GF-D8 (cell line): ENCODE results near the gene CRTAC1.

ENCODE experiments used
- DNase-seq: peaks from one replicate; lab custom pipeline; 2025; lab: John Stamatoyannopoulos, UW

CRTAC1 gene

DNA sequence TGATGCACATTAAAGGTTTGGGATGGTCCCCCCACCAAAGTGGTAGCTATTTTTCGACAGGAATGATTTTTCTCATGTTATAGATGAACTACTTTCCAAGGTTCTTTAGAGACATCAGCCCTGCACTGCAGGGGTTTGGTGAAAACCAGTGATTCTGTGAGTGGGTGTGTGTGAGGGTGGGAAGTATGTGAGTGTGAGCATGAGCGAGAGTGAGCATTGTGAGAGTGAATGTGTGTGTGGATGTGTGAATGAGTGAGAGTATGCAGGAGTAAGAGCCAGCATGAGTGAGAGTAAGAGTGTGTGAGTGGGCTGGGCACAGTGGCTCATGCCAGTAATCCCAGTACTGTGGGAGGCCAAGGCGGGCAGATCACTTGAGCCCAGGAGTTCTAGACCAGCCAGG lies 105.7 kb downstream of the CRTAC1 start:
- no peak for DNase-seq

DNA sequence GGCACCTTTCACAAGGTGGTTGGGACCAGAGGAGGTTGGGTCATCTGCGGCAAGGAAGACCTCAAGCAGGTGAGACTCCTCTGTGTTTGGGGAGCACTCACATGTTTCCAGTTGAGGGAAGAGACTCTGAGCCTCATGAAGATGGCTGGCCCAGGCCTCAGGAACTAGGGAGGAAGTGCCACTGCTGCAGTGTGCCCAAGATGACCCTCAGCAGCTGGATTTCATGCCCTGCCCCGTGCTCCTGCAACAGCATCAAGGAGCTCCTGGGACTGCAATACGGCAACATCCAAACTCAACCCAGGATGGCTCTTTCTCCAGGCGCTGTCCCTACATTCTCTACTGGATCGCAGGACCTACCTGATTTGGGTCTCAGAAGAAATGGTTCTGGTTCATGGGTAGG lies 106.9 kb downstream of the CRTAC1 start:
- no peak for DNase-seq

DNA sequence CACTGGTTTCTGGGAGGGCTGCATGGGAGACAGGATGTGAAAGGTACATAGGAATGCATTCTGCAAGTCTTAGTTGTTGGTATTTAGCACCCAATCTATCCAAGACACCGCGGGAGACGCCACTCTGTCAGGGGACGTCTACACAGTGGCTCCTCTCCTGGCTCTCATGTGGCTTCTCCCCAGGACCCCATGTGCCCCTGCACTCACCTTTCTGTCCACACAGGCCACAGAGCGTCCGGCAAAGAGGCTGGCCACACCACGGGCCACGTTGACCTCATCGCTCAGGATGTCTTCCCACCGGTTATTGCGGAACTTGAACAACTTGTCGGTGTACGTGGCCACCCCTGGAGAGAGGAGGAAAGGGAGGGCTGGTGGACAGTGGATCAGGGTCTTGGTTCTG lies 107.4 kb downstream of the CRTAC1 start:
- DNase-seq: no peak

DNA sequence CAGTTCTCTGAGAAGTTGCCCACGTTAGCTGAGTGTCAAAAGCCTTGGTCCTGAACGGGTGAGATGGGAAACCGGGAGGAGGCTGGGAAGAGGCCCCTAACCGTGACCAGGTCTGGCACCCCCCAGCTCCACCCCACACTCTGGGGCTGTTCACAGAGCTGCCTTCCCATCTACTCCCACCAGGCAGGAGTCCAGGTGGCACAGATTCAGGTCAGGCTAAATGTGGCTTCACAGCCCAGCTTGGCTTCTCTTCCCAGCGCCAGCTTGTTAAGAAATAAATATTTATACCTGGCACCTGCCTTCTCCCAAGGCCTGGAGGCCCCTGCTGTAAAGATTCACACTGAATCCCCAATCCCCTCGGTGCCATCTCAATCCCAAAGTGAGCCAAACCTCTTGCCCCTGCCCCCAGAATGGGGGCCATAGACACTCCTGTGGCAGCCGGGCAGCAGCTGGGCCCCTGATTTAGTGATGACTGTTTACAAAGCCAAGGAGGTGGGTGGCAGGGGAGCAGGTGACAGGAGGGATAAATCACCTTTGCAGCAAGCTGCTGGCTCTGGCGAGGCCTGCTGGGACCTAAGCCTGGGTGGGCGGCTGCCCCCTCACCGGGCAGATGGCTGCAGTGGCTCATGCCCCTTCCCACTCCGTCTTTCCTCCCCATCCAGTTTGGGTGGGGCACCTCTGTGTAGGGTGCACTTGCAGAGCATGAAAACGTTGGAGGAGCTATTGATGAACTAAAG lies 108.2 kb downstream of the CRTAC1 start:
- no peak for DNase-seq

DNA sequence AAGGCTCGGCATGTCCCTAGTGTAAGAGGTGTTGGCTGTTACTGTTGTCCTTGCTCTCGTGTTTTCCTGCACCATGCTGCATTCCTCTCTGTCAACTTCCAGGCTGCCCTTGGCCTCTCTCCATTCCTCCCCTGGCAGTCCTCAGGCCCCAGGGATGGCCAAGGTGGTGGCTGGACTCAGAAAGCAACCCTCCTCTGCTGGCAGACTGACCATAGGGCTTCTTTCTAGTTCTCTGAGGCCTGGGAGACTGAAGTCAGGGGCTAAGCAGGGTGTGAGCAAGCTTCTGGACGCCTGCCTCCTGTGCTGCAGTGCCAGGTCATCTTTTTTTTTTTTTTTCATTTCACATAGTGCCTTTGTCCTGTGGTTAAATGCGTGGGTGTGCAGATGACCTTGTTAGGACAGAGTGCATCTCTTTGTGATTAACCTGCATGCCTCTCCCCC lies 108.8 kb downstream of the CRTAC1 start:
- DNase-seq: no peak

DNA sequence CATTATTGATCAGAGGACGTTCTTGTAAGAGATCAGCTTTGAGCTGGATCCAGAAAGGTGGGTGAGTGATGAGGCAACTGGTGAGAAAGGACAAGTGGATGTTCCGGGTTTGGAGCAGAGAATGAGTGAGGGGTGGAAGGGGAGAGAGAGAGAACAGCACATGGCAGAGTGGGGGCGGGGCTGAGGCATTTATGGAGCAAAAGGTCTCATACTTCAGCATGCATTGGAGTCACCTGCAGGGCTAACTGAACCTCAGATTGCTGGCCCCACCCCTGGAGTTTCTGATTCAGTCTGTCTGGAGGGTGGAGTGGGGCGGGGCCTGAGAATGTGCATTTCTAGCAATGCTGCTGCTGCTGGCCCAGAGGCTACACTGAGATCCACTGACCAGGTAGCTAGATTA lies 109.6 kb downstream of the CRTAC1 start:
- no peak for DNase-seq

DNA sequence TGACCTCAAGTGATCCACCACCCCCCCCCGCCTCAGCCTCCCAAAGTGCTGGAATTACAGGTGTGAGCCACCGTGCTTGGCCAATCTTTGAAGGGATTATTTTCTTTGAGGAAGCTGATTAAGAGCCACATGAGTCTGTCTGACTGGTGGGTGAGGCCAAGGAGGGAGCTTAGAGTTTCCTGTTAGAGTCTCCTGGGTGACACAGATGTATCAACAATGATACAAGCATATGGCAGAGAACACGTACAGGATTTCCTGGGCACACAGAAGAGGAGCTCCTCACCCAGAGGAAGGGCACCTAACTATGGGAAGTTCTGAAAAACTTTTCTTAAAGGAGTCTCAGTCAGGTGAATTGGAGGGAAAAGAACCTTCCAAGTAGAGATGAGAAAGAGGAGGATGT lies 111.4 kb downstream of the CRTAC1 start:
- no peak for DNase-seq

DNA sequence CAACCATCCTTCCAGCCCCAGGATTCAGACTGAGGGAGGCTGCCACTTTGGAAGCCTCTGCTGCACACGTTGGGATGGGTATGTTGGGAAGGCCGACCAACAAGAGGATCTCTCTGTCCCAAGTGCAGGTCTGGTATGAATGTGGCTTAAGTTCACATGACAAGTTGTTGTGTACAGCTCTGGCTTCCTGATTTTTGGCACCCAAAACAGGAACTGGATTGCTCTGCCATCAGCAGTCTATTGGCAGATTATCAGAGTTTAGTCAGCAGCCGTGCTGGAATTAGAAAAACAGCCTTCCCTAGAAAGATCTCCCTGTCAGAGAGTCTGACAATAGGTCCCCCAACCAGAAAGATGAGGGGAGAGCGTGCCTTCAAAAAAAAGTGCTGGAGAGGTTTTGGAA lies 113.8 kb downstream of the CRTAC1 start:
- DNase-seq: no peak

DNA sequence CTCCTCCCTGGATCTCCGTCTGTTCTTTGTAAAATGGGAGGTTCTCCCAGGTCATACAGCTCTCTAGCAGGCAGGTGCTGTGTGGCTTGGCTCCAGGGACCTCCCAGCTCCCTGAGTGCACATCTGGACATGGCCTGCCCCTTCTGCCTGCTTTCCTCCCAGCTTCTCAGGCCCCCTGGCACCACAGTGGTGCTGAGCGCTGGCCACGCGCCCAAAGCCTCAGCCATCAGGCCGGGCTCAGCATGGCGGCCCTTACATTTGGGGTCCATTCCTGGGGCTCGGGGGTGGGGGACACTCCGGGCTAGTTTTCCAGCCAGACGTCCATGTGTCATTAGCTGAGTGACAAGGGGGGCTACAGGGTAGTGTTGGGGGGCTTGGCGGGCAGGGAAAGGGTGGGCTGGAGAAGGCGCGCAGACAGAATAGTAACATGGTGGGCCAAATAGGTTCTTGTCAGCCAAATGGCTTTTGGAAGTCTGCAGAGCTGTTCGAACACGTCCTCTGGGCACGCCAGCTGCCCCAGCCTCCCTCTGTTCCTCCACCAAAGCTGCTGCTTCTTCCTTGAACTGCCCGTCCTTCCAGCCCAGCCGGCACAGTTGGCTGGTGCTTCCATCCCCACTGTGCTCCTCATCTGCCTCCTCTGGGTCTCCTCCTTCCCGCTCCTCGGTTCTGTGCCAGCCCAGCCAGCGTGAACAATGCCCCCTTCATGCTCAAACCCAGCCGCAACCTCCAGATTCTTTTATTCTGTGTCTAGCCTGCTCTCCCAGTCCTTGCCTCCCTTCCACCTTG lies 114.9 kb downstream of the CRTAC1 start:
- no peak for DNase-seq

DNA sequence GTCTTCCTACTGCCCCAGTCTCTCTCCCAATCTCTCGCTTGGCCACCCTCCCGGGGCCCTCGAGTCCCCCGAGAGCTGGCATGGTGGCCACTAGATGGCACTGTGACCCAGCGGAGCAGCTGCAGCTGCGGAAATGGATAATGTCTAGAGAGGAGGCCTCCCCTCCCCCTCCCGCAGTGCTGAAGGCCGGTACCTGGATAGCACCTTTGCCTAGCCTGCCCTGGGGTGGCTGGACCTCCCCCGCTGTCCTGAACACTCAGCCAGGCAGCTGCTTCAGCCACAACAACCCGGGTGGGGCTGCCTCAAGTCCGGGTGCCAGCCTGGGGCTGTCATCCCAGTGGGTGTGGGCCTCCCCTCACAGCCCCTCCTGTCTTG lies 115.6 kb downstream of the CRTAC1 start:
- DNase-seq: no peak

DNA sequence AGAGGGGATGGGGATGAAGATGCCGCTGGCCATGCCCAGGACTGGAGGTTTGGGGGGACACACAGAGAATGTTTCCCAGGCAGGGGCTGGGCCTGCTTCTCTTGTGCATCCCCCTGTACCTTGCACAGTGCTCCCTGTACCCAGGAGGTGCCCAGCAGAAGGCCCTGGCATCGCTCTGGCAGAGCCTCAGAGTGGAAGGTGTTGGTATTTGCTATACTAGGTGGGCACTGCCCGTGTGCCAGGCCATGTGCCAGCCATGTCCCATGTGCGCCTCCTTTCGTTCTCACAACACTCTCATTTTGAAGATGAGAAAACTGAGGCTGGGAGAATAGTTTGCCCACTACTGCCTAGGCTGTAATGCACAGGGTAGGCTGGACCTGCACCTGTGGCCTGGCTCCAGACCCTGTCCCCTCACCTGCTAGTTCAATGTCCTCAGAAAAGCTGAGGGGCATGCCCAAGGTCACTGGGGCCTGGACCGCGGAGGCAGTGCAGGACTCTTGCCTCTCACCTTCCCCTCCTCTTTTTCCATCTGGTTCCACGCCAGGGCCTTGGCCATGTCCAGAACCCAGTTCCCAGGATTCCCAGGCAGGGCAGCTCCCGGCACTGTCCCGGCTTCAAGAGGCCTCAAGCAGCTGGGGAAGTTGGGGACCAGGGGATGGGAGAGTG lies 116.1 kb downstream of the CRTAC1 start:
- DNase-seq: no peak

DNA sequence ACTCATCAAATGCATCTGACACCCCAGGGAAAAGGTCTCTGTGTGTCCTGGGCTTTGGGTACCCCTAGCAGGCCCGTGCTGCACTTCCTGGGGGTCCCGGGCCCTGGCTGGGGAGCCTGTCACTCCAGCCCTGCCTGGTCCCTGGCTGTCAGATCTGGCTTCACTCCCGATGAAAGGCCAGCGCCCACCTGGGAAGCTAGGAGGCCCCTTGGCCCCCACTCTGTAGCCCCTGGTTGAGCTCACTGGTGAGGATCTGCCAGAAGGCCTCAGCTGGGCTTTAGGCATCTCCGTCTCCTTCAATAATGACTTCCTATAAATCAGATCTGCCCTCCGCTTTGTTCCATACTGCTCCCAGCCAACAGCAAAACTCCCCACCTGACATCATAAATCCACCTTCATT lies 116.8 kb downstream of the CRTAC1 start:
- no peak for DNase-seq

DNA sequence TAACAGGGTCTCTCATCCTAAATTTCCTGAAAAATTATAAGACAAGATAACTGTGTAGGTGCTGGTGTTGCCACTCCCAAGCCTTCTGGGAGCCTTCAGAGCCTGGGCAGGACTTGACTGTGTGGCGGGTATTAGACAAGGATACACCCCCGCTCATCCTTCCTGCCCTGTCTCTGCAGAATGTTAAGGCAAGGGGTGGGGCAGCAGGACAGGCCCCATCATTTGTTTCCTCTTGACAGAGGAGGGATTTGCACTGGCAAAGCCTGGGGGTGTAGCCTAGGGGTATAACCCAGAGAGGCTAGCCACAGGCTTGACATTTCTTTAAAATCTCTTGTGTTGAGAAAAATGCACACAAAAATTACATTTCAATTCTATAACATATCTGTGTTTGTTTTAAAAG lies 117.2 kb downstream of the CRTAC1 start:
- DNase-seq: no peak

DNA sequence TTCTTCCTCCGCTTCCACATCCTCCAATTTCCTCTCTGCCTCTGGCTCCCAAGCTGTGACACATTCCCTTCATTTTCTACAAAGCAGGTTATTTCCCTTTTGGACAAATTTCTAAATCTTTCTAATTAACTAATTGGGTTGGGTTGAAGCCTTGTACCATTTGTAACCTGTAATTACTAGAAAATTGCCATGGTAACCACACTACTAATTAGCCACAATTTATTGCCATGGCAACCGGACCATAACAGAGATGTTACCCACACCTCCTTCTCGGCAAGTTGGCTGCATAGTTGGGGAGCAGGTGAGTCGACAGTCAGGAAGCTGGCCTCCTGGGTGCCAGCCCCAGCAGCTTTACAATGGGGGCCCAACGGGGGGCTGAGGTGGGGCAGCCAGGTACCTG lies 119.2 kb downstream of the CRTAC1 start:
- no peak for DNase-seq

DNA sequence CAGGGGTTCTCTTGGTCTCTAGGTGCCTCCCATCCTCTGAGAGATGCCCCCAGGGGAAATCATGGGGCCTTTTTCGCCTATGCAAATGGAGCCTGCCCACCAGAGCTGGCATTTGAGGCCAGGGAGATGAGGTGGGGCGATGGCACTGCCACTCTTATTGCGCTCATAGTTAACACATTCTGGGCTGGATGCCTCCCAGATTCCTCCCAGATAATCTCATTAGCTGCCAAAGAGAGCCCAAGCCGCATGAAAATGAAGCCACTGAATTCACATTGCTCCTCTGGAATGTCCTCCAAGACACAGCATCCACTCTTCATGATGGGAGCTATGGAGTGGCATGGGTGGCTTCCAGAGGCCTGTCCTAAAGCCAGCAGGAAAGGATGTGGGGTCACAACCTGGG lies 119.8 kb downstream of the CRTAC1 start:
- no peak for DNase-seq

DNA sequence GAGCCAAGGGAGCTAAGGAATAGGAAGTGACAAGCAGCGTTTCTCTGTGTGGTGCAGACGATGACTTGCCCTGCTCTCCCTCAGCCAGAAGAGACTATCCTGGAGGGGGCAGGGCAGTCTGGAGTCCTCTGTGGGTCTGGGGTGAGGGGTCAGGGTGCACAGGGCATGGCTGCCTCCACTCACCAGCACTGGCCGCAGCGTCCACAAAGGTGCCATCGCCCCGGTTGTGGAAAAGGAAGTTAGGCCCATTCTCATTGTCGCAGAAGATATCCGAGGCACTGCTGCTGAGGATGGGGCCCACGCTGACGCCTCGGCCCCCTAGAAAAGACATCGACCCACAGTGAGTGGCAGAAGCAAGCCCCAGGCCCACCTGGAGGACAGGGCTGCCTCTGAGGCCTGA lies 122.6 kb downstream of the CRTAC1 start:
- DNase-seq: no peak

DNA sequence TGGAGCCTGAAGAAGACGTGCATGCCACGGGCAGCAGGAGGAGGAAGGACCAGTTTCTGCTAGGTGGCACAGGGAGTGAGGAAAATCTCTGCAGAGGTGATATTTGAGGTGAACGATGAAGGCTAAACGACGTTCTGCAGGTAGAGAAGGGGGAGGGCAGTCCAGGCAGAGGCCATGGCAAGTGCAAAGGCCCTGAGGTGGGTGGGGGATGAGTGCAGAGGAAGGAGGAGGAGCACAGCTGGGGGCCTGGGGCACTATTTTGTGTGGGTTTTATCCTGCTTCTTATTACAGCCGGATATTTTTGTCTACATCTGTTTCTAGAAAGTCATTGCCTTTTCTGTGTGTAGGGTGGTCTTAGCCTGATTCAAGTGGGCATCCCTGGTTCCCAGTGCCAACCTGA lies 123.2 kb downstream of the CRTAC1 start:
- no peak for DNase-seq

DNA sequence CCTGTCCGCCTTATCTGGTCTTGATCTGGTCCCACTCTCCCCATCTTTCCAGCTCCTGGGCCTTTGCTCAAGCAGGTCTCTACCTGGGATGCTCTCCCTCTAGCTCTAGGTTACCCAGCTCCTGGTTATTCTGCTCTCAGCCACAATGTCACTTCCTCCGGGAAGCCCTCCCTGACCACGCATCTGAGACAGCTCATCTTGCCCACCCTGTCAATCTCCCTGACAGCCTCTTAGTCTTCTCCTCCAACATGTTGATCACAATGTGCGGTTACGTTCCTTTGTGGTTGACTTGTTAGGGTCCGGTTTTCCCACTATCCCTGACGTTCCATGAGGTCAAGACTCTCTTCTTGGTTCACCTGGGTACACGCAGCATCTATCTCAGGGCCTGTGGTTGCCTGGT lies 125.1 kb downstream of the CRTAC1 start:
- no peak for DNase-seq

DNA sequence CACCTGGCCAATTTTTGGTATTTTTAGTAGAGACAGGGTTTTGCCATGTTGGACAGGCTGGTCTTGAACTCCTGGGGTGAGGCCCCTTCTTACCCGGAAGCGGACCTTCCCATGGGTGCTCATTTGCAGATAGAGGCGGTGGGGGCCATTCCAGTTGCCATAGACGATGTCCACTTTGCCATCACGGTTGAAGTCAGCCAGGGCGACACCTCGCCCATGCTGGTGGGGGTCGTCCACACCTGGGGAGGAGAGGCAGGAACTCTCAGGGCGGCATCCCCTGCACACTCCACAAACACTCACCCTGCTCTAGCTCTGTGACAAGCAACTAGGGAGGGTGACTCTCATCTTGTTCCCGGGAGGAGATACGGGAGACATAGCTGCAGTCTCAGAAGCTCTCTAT lies 125.8 kb downstream of the CRTAC1 start:
- no peak for DNase-seq

DNA sequence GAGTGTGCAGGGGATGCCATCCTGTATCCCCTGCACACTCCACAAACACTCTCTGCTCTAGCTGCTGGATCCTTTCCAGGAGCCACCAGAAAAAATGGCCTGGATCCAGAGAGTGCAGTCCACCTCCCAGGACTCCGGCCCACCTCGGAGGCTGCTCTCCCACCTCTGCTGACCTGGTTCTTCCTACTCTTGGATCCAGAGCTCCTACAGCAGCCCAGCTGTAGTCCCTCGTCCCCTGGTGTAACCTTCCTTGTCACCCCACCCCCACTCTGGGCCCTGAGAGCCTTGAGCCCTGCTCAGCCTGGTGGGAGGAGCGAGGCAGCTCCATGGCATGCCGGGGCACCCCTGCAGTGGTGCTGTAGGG lies 126.4 kb downstream of the CRTAC1 start:
- DNase-seq: no peak

DNA sequence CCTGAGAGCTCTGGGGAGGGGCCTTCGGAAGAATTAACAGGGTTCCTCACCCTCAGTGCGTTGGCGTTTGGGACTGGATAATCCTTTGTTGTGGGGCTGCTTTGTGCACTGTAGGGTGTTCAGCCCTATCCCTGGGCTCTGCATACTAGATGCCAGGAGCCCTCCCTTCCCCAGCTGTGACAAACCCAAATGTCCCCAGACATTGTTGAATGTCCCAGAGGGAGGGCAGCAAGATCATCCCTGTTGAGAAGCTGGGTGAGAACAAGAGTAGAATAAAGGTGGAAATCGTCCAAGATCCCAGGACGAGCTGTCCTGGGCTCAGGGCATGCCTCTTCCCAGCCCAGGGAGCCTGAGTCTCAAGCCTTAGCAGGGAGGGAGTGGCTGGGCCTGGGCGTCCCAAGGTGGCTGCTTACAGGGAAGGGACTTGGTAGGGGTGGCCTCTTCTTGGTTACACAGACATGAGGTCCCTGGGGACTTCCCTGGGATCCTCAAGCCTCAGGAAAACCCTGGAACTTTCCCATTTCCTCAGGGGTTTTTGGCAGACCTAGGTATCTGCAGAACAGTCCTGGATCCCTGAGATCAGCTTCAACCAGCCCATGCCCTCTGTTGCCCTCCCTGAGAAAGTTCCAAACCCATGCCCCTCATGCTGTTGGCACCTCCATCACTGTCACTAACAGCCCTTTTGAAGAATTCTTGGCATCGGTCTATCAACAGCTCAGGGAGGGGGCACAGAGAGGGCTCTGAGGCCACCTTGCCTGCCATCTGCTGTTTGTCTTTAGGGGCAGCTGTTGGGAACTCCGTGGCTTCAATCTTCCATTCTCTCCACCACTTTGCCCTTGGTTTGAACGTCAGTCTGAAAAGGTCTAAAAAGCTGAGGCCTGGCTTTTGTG lies 127.0 kb downstream of the CRTAC1 start:
- no peak for DNase-seq

DNA sequence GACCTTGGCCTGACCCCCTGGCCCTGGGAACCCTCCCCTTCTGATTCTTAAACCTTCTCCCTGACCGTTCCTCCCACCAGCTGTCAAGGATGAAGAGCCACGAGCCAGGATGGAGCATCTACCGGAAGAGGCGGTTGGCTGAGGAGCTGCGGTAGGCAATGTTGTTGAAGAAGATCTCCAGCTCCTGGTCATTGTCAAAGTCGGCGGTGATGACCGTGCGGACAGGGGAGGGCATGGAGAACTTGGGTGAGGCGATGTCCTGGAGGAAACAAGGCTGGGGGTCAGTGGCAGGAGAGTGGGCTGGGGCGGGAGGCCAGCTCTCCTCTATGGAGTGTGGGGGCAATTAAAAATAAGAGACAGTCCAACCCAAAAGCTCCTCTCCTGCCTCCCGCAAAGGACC lies 129.0 kb downstream of the CRTAC1 start:
- no peak for DNase-seq
